ENCODE measurements around the gene NKAIN2. TPM values are rescaled to one million over a fixed set of nuclear protein-coding genes. Genes with fewer than 3 reads are reported as not detected.

The NKAIN2 gene
- total and polyA plus RNA-seq, 8 donors, result 9.5 to 23.4 (median 18.9) TPM; not detected in 2

- H3K4me3 ChIP-seq, result no peak overlapping the region
- H3K27me3 ChIP-seq, result peaks cover 33 to 63% of the 10 kb centered on the region in 2 donors
- H3K27ac ChIP-seq, result no peak overlapping the region
- no peaks in the 10 kb centered on the region for H3K9me3 ChIP-seq
- intact Hi-C loops (cut with DNase I), result no loop called here
- ATAC-seq (no peak), DNase-seq (no peak)
- no peak for TF ChIP-seq CTCF (IDR thresholded peaks at IDR 0.05)
- H3K4me1 ChIP-seq, result peaks cover 7 to 10% of the 10 kb centered on the region in 2 donors
- H3K36me3 ChIP-seq, result no peaks in the 10 kb centered on the region
These were observed 1.3 kb downstream of the NKAIN2 start for GRCh38 chr6:123804787-123805540.

DNA sequence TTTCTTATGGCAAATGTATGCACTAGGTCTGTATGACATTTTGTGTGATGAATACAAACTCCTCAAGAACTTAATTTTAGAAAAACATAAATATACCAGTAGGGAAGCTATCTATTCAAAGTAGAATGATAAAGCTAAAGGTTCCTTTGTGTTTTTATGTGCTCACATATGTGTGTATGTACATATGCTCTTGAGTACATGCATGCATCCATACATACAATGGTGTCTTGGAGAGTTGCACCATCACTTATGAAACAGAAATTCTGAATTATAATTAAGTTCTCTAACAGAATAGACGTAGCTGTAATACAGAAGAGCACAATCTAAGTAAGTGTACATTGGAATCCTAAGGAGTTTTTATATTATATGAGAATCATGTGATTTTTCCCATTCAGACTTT lies 2.3 kb downstream of the NKAIN2 start:
- no peak for TF ChIP-seq CTCF (IDR thresholded peaks at IDR 0.05)
- no peak for ATAC-seq
- Histone ChIP-seq H3K36me3 (no peaks in the 10 kb centered on the region), H3K27me3 (peaks cover 33 to 63% of the 10 kb centered on the region in 2 donors), H3K4me3 (no peak overlapping the region), H3K27ac (no peak overlapping the region), H3K9me3 (no peaks in the 10 kb centered on the region), H3K4me1 (peaks cover 7 to 10% of the 10 kb centered on the region in 2 donors)
- intact Hi-C loops (cut with DNase I), result no loop called here
- no peak for DNase-seq

DNA sequence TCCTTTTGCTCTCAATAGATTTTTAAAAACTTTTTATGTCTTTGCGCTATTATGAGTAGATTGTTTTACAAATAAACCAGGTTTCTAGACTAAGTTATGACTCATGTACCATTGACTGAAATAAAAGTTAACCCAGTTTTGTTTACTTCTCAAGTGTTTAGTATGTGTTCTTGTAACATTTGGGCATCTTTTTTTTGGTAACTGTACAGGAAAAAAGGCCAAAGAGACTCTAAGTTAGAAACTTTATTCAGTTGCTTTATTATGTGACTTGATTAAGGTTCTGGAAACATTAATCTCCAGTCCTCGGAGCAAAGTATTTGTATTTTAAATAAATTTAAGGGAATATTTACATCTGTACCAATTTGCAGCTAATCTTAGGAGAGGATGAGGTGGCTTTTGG lies 2.9 kb downstream of the NKAIN2 start:
- DNase-seq, result no peak
- intact Hi-C loops (cut with DNase I), result no loop called here

GRCh38 chr6:123808556-123808955 lies 4.9 kb downstream of the NKAIN2 start:
- Histone ChIP-seq H3K27ac (no peak overlapping the region), H3K4me1 (no peaks in the 10 kb centered on the region), H3K36me3 (no peaks in the 10 kb centered on the region), H3K9me3 (no peaks in the 10 kb centered on the region), H3K27me3 (peaks cover 27 to 40% of the 10 kb centered on the region in 2 donors), H3K4me3 (no peak overlapping the region)
- TF ChIP-seq CTCF (IDR thresholded peaks at IDR 0.05), result no peak
- intact Hi-C loops (cut with DNase I), result no loop called here
- no peak for ATAC-seq
- DNase-seq, result no peak

More for the DNA sequence above, 2.9 kb downstream of the NKAIN2 start:
- H3K9me3 ChIP-seq, result no peaks in the 10 kb centered on the region
- no peak for TF ChIP-seq CTCF (IDR thresholded peaks at IDR 0.05)
- ATAC-seq, result no peak
- H3K4me1 ChIP-seq, result peaks cover 7 to 10% of the 10 kb centered on the region in 2 donors
- no peak overlapping the region for H3K27ac ChIP-seq
- H3K27me3 ChIP-seq, result peaks cover 33 to 57% of the 10 kb centered on the region in 2 donors
- H3K36me3 ChIP-seq, result no peaks in the 10 kb centered on the region
- H3K4me3 ChIP-seq, result no peak overlapping the region

GRCh38 chr6:123810214-123810613 lies 6.5 kb downstream of the NKAIN2 start:
- H3K27me3 ChIP-seq, result peaks cover 16 to 24% of the 10 kb centered on the region in 2 donors
- no peak for DNase-seq
- intact Hi-C loops (cut with DNase I), result no loop called here
- H3K27ac ChIP-seq, result no peak overlapping the region
- no peak for TF ChIP-seq CTCF (IDR thresholded peaks at IDR 0.05)
- H3K4me3 ChIP-seq, result no peak overlapping the region
- no peaks in the 10 kb centered on the region for H3K9me3 ChIP-seq
- ATAC-seq, result no peak
- no peaks in the 10 kb centered on the region for H3K4me1 ChIP-seq
- no peaks in the 10 kb centered on the region for H3K36me3 ChIP-seq
